Lower leg skin (tissue), 4 donors: ENCODE data around the gene RAD21L1. TPM values are rescaled to one million over a fixed set of nuclear protein-coding genes. Genes with fewer than 3 reads are reported as not detected.

ENCODE experiments used
- DNase-seq, 2 donors: peaks; one replicate each; pipeline ENCODE4 v3.0.0-alpha.2; 2019; ENCODE audit warnings: low spot score in 2 of 2
- H3K4me3 ChIP-seq: fragments of 200-600 bp; sonication (generic); 2 replicates; pipeline ENCODE4 v1.5.1; 2017; ENCODE audit warnings: mild to moderate bottlenecking, low read depth; ENCODE audit not compliant: poor library complexity, severe bottlenecking
- POLR2A ChIP-seq, 2 donors: fragments of 450-650 bp; IDR thresholded peaks; one replicate each; pipeline ENCODE4 v1.6.1; 2016 to 2017; ENCODE audit warnings: antibody characterized with exemption in 2 of 2, mild to moderate bottlenecking in 1 of 2, moderate library complexity in 1 of 2
- WGBS, 2 donors: methylation state at CpG; one replicate each; pipeline ENCODE4 v1.1.5; 2018; 5-methylcytosine and 5-hydroxymethylcytosine counted together
- intact Hi-C: fragments of 100-400 bp; cut with DNase I; formaldehyde crosslinking; loops from one replicate; pipeline ENCODE4 v1.15.0; 2023; ENCODE audit warnings: low total_unique reads
- total RNA-seq, 4 donors: library from RNA; depleted of rRNA; stranded (reverse); fragments of >200 nt; gene quantifications; one replicate each; pipeline ENCODE4 v1.1.0, GENCODE V29; 2016
- TF ChIP-seq, protein P1 (sequence below), 3 donors: fragments of 450-650 bp; IDR thresholded peaks; one replicate each; pipeline ENCODE4 v1.5.1; 2016; ENCODE audit warnings: antibody characterized with exemption in 3 of 3, mild to moderate bottlenecking in 3 of 3, moderate library complexity in 2 of 3

Gene RAD21L1
- total RNA-seq, 4 donors from 2014 or later = 0.38 TPM; not detected in 3

DNA sequence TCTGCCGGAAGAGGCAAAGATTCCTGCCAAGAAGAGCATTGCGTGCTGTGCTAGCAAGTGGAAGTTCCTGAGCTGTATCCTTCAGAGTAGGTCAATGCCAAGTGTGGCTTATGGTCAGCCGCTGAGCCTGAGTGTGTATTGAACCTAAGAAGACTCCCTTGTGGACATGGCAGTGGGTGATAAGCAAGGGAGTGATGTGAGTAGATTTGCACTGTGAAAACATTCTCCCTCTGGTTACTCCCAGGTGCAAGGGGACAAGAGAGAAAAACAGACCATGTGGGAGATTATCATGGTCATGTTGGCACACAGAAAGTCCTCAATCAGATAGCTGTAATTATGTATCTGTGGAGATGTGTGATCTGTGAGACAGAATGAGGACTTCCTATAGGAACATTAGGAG lies 35.0 kb upstream of the RAD21L1 start:
- no peak for DNase-seq
- no peak for TF ChIP-seq POLR2A (IDR thresholded peaks at IDR 0.05)
- TF ChIP-seq, protein P1, sequence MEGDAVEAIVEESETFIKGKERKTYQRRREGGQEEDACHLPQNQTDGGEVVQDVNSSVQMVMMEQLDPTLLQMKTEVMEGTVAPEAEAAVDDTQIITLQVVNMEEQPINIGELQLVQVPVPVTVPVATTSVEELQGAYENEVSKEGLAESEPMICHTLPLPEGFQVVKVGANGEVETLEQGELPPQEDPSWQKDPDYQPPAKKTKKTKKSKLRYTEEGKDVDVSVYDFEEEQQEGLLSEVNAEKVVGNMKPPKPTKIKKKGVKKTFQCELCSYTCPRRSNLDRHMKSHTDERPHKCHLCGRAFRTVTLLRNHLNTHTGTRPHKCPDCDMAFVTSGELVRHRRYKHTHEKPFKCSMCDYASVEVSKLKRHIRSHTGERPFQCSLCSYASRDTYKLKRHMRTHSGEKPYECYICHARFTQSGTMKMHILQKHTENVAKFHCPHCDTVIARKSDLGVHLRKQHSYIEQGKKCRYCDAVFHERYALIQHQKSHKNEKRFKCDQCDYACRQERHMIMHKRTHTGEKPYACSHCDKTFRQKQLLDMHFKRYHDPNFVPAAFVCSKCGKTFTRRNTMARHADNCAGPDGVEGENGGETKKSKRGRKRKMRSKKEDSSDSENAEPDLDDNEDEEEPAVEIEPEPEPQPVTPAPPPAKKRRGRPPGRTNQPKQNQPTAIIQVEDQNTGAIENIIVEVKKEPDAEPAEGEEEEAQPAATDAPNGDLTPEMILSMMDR (IDR thresholded peaks at IDR 0.05) = no peak
- H3K4me3 ChIP-seq = no peak overlapping the region
- intact Hi-C loops = no loop called here
- 88 to 89% methylated on average over 3 of the region's 3 CpGs for WGBS, 2 donors

DNA sequence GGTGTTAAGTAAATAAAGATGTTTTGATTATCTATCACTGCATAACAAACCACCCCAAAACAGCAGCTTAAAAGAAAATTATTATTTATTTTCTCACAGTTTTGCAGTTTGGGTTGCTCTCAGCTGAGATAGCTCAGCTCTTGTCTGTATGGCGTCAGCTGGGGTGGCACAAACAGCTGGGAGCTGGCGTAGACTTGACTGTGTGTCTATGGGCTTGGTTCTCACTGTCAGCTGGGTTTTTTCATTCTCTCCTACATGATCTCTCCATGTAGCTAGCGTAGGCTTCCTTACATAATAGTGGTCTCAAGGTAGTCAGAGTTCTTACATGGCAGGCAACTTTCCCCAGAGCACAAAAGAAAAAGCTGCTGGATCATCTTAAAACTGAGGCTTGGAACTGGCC lies 34.5 kb upstream of the RAD21L1 start:
- H3K4me3 ChIP-seq = no peak overlapping the region
- intact Hi-C loops = no loop called here
- TF ChIP-seq POLR2A (IDR thresholded peaks at IDR 0.05) = no peak
- TF ChIP-seq, protein P1 (IDR thresholded peaks at IDR 0.05) = no peak
- 85 to 87% methylated on average over 3 of the region's 3 CpGs for WGBS, 2 donors
- DNase-seq = no peak

- intact Hi-C loops = no loop called here
- DNase-seq = peak in 1 of 2 donors; percentile 3
- no peak for TF ChIP-seq POLR2A (IDR thresholded peaks at IDR 0.05)
- TF ChIP-seq, protein P1 (IDR thresholded peaks at IDR 0.05) = no peak
- H3K4me3 ChIP-seq = no peak overlapping the region
- 84 to 94% methylated on average over 1 of the region's 1 CpG for whole genome bisulfite sequencing, 2 donors
Observed at GRCh38 chr20:1195226-1195625, 30.6 kb upstream of the RAD21L1 start.

GRCh38 chr20:1196634-1197033 lies 29.2 kb upstream of the RAD21L1 start:
- WGBS, 2 donors = 88 to 89% methylated on average over 2 of the region's 2 CpGs
- no peak for TF ChIP-seq POLR2A (IDR thresholded peaks at IDR 0.05)
- TF ChIP-seq, protein P1 (IDR thresholded peaks at IDR 0.05) = no peak

GRCh38 chr20:1197801-1198200 lies 28.0 kb upstream of the RAD21L1 start:
- peak in 1 of 2 donors; percentile 26 for DNase-seq
- H3K4me3 ChIP-seq = no peak overlapping the region
- intact Hi-C loops = no loop called here
- TF ChIP-seq, protein P1 (IDR thresholded peaks at IDR 0.05) = no peak
- TF ChIP-seq POLR2A (IDR thresholded peaks at IDR 0.05) = no peak
- 76 to 78% methylated on average over 7 of the region's 7 CpGs for WGBS, 2 donors

More at GRCh38 chr20:1196634-1197033, 29.2 kb upstream of the RAD21L1 start:
- DNase-seq = peak in 1 of 2 donors; percentile 50
- intact Hi-C loops = no loop called here
- no peak overlapping the region for H3K4me3 ChIP-seq

- DNase-seq = peak in 1 of 2 donors; percentile 76
- no peak overlapping the region for H3K4me3 ChIP-seq
- intact Hi-C loops = no loop called here
- no peak for TF ChIP-seq POLR2A (IDR thresholded peaks at IDR 0.05)
- TF ChIP-seq, protein P1 (IDR thresholded peaks at IDR 0.05) = no peak
- WGBS, 2 donors = 88 to 89% methylated on average over 5 of the region's 5 CpGs
Observed at GRCh38 chr20:1198751-1199150, 27.1 kb upstream of the RAD21L1 start.
